ENCODE data around the gene NME3. TPM values are rescaled to one million over a fixed set of nuclear protein-coding genes. Genes with fewer than 3 reads are reported as not detected.

NME3 gene
- total and polyA plus RNA-seq, 10 of the 15 experiments (the other 5 are each of a cell fraction or from before 2014, with no cell fraction given) = 0.61 to 55.5 (median 26.5) TPM

- no peak overlapping the region for H2AFZ ChIP-seq (ENCODE audit: control insufficient read depth, low read depth, low read length)
- H3K79me2 ChIP-seq (ENCODE audit: control insufficient read depth, insufficient read depth, low read length) = peaks cover 2% of the 10 kb centered on the region
- TF ChIP-seq E2F8 (IDR thresholded peaks at IDR 0.05; ENCODE audit: low read depth, partially characterized antibody) = no peak
- no peak for TF ChIP-seq SUPT20H (IDR thresholded peaks at IDR 0.05; ENCODE audit: borderline replicate concordance, control insufficient read depth, low read depth, low read length)
- no peak for TF ChIP-seq IKZF1 (conservative IDR thresholded peaks at IDR 0.05)
- TF ChIP-seq RBBP5 (conservative IDR thresholded peaks at IDR 0.05) = no peak
- no peak for TF ChIP-seq ZZZ3 (IDR thresholded peaks at IDR 0.05; ENCODE audit: control insufficient read depth, insufficient read length, low read depth)
- no peak for TF ChIP-seq REST (IDR thresholded peaks at IDR 0.05; ENCODE audit: low read depth, low read length)
- no peak for TF ChIP-seq FOXM1 (IDR thresholded peaks at IDR 0.05; ENCODE audit: low read depth, low read length)
- TF ChIP-seq IRF4 (IDR thresholded peaks at IDR 0.05; ENCODE audit: low read depth, low read length) = no peak
- no peak for TF ChIP-seq ZNF384 (IDR thresholded peaks at IDR 0.05; ENCODE audit: borderline replicate concordance, low read depth, low read length)
- TF ChIP-seq POU2F2 (IDR thresholded peaks at IDR 0.05; ENCODE audit: borderline replicate concordance, low read depth, low read length) = no peak
- no peak for TF ChIP-seq CHD4 (IDR thresholded peaks at IDR 0.05)
- H3K27me3 ChIP-seq (replicated peaks in 1 of 2; ENCODE audit: control insufficient read depth in 2 of 2, insufficient read depth in 2 of 2, low read length in 1 of 2) = no peaks in the 10 kb centered on the region
- DNase-seq (ENCODE audit: low read depth, low spot score) (no peak), FAIRE-seq (no peak), ATAC-seq (no peak)
- 97% methylated on average over 15 of the region's 15 CpGs for WGBS (ENCODE audit: insufficient coverage, insufficient replicate concordance, low lambda C conversion rate, missing lambda C conversion rate)
- H3K4me3 ChIP-seq = no peak overlapping the region
- no peaks in the 10 kb centered on the region for H4K20me1 ChIP-seq (ENCODE audit: control insufficient read depth, insufficient read depth)
- ChIA-PET RAD21 (ENCODE audit: unreplicated experiment) (no interaction called here), SMC1A (ENCODE audit: uncharacterized antibody, unreplicated experiment) (no interaction called here), CTCF (no interaction called here), POLR2A (no interaction called here)
- H3K9me3 ChIP-seq (replicated peaks; ENCODE audit: control insufficient read depth, insufficient read depth, low read length) = no peaks in the 10 kb centered on the region
- intact Hi-C loops (cut with micrococcal nuclease; ENCODE audit: unreplicated experiment) = no loop called here
- no peaks in the 10 kb centered on the region for H3K4me1 ChIP-seq (ENCODE audit: control insufficient read depth, insufficient read depth, low read length)
- in situ Hi-C loops (cut with MboI) = no loop called here
- H3K27ac ChIP-seq (ENCODE audit: control insufficient read depth, insufficient read depth) = no peak overlapping the region
- BruUV-seq (replicated peaks) = no TSS peak
- no peak overlapping the region for H3K9ac ChIP-seq (ENCODE audit: control insufficient read depth, insufficient read depth, low read length)
- no peak overlapping the region for H3K4me2 ChIP-seq (ENCODE audit: control insufficient read depth, insufficient read depth)
- H3K36me3 ChIP-seq (ENCODE audit: control insufficient read depth in 2 of 2, insufficient read depth in 2 of 2, low read length in 1 of 2) = peaks cover under 1 to 12% of the 10 kb centered on the region in 2 experiments; a peak in 3 of 4 replicates
Observed at GRCh38 chr16:1790261-1790610, 18.9 kb upstream of the NME3 start.

All from GM12878 (cell line).